Measurements from ENCODE around the gene XRCC5.

DNA sequence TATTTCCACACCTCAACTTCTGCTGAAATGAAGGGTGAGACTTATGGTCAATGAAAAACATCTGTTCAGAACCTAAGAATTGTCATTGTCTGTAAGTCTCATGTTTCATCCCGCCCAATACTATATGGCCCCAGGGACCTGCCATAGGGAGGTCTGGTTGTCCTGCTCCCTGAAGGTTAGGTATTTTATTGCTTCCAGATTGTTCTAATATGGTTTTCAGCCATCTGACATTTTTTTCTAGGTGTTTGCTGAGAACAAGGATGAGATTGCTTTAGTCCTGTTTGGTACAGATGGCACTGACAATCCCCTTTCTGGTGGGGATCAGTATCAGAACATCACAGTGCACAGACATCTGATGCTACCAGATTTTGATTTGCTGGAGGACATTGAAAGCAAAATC is 7.3 kb downstream of the XRCC5 start:
- TF ChIP-seq, protein P1, sequence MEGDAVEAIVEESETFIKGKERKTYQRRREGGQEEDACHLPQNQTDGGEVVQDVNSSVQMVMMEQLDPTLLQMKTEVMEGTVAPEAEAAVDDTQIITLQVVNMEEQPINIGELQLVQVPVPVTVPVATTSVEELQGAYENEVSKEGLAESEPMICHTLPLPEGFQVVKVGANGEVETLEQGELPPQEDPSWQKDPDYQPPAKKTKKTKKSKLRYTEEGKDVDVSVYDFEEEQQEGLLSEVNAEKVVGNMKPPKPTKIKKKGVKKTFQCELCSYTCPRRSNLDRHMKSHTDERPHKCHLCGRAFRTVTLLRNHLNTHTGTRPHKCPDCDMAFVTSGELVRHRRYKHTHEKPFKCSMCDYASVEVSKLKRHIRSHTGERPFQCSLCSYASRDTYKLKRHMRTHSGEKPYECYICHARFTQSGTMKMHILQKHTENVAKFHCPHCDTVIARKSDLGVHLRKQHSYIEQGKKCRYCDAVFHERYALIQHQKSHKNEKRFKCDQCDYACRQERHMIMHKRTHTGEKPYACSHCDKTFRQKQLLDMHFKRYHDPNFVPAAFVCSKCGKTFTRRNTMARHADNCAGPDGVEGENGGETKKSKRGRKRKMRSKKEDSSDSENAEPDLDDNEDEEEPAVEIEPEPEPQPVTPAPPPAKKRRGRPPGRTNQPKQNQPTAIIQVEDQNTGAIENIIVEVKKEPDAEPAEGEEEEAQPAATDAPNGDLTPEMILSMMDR (optimal IDR thresholded peaks at IDR 0.05 in 1 of 3, IDR thresholded peaks at IDR 0.05 in 1 of 3, conservative IDR thresholded peaks at IDR 0.05 in 1 of 3; ENCODE audit: extremely low read depth in 1 of 3, insufficient read depth in 2 of 3, low read length in 3 of 3), result no peak
- no peak for TF ChIP-seq EZH2 (IDR thresholded peaks at IDR 0.05; ENCODE audit: low read length)
